Skeletal muscle cell (primary cell): ENCODE data around the gene DYNC2I2.
"Not testable (repeated sequence)": the region's sequence is repeated elsewhere in the genome, so short reads cannot be mapped to it uniquely, and the experiment has no call there.

Experiments used
- DNase-seq: peaks from one replicate; pipeline ENCODE4 v3.0.0-alpha.2; 2010; ENCODE audit warnings: low read depth
- H3K4me3 ChIP-seq: 2 replicates; pipeline ENCODE4 v1.5.1; 2011; ENCODE audit warnings: low read depth, mild to moderate bottlenecking, control low read depth, low read length, moderate library complexity

Gene DYNC2I2

GRCh38 chr9:128688501-128689292 lies 32.0 kb upstream of the DYNC2I2 start, which contains the start of gene SET:
Gene SET (plus strand): TSS chr9:128689222. CDS start chr9:128689583, 361 bp downstream.
- peak within 1 kb of the TSS; percentile 94 for H3K4me3 ChIP-seq

GRCh38 chr9:128687453-128687852 lies 30.8 kb upstream of the DYNC2I2 start:
- no peak overlapping the region for H3K4me3 ChIP-seq

More at GRCh38 chr9:128688501-128689292, 32.0 kb upstream of the DYNC2I2 start, which contains the start of gene SET:
- DNase-seq, result peak; percentile 77

DNA sequence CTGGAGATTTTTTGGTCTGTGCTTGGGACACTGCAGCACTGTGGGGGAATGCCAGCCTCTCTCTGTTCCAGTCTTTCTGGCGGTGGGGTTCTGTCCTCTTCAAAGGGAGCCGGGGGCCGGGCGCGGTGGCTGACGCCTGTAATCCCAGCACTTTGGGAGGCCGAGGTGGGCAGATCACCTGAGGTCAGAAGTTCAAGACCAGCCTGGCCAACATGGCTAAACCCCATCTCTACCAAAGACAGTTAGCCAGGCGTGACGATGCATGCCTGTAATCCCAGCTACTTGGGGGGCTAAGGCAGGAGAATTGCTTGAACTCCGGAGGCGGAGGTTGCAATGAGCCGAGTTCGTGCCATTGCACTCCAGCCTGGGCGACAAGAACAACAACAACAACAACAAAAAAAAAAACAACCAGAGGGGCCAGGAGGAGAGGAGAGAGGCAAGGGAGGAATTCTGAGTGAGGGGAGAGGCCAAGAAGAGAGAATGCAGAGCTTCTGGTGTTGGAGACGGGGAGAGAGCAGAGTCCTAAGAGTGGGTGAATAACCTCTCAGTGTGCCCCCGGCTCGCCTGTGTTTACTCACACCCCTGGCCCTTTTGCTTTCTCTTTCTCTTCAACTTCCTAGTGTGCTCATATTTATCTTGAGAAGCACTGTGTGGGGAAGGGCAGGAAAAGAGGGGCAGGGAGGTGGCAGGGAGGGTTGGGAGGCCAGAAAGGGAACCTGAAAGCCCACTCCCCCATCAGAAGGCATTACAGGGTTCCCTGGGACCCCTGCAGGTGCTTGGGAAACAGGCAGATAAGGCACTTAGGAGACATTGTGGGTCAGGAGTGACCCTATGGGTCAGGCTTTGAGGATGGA lies 29.2 kb upstream of the DYNC2I2 start:
- DNase-seq, result no peak
- H3K4me3 ChIP-seq, result no peak overlapping the region

More at GRCh38 chr9:128687453-128687852, 30.8 kb upstream of the DYNC2I2 start:
- no peak for DNase-seq

DNA sequence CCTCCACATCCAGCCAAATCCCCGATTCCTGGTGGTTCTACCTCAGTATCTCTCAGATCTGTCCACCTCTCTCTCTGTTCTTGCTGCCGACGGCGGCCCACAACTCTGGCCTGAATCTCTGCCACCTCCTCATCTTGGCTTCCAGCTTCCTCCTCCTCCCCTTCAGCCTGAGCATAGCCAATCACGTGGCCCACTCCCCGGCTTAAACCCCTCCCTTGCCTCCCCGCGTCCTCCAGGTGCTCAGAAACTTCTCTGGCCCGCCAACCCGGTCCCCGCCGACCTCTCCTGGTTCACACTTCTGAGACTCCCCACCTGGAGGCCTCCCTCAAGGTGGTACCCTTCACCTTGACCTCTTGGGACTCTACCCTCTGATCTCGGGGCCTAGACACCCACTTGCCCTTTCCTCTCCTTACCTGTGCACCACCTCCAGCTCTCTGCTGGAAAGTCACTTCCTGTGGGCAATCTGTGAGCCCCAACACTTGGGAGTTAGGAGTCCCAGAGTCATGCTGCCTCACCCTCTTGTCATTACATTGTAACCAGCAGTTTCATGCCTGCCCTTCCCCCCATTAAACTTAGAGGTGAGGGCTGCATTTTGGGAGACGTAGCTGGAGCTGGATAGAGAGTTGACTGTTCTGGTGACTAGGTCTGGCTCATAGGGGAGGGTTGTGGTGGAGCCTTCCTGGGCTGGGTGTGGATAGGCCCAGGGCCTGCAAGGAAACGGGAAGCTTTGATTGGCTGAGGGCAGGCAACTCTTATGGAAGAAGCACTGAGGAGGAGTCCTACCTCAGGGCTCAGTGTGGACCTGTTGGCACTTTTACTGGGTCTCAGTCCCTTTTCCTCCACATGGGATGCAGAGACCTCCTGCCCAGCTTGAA lies 27.9 kb upstream of the DYNC2I2 start:
- DNase-seq, result no peak
- peak overlapping the region; percentile 73 for H3K4me3 ChIP-seq

DNA sequence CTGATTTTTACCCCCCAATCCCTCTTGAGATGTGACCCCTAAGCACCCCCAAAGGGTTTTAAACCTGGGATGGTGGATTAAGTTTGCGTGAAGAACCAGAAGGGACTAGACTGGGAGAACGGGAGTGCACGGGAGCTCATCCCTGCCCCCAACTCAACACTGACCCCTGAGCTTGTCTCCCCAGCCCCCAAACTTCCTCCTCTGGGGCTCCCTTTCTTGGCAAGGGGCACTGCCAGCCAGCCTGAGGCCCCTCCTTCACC lies 27.3 kb upstream of the DYNC2I2 start:
- peak overlapping the region; percentile 73 for H3K4me3 ChIP-seq
- no peak for DNase-seq

DNA sequence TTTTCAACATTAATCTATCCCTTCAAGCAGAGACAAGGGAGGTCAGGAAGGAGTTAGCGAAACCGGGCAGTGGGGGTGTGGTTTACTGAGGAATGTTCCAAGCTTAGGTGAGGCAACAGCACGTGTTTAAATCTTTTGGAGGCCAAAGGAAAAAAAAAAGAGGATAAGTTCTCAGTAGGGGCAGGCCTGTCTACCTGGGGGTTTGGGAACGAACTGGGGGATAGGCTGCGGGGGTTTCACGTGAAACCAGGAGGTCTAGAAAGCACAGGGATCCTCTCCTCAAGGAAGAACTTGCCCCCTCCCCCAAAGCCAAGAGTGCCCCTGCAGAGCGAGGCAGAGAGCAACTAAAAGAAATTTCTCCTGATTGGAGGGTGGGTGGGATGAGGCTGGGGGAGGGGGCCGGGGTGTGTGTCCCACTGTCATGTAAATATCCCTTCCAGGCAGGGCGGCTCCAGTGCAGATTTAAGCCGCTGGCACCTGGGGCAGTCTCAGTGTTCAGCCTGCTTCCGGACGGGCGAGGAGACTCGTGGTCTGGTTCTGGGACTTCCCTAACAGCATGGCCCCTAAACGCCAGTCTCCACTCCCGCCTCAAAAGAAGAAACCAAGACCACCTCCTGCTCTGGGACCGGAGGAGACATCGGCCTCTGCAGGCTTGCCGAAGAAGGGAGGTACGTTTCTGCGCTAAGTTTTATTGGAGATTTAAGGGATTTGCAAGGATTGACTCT lies 26.9 kb upstream of the DYNC2I2 start:
- H3K4me3 ChIP-seq, result peak overlapping the region; percentile 73
- no peak for DNase-seq

GRCh38 chr9:128677794-128678193 lies 21.1 kb upstream of the DYNC2I2 start:
- no peak overlapping the region for H3K4me3 ChIP-seq
- DNase-seq, result no peak

GRCh38 chr9:128675382-128675781 lies 18.7 kb upstream of the DYNC2I2 start:
- no peak for DNase-seq

GRCh38 chr9:128669786-128670185 lies 13.1 kb upstream of the DYNC2I2 start:
- no peak overlapping the region for H3K4me3 ChIP-seq
- DNase-seq, result no peak

More at GRCh38 chr9:128675382-128675781, 18.7 kb upstream of the DYNC2I2 start:
- no peak overlapping the region for H3K4me3 ChIP-seq

- not testable (repeated sequence) for H3K4me3 ChIP-seq, DNase-seq
These were observed 9.9 kb upstream of the DYNC2I2 start for GRCh38 chr9:128666481-128666941.

DNA sequence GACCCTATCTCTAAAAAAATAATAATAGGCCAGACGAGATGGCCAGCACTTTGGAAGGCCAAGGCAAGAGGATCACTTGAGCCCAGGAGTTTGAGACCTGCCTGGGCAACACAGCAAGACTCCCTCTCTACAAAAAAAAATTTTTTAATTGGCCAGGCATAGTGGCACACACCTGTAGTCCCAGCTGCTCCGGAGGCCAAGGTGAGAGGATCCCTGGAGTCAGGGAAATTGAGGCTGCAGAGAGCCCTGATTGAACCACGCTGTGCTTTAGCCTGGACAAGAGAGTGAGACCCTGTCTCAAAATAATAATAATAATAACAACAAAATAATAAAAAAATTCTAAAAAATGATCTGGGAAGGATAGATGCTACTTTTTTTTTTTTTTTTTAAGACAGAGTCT lies 1.1 kb upstream of the DYNC2I2 start:
- H3K4me3 ChIP-seq, result no peak overlapping the region
- no peak for DNase-seq

DNA sequence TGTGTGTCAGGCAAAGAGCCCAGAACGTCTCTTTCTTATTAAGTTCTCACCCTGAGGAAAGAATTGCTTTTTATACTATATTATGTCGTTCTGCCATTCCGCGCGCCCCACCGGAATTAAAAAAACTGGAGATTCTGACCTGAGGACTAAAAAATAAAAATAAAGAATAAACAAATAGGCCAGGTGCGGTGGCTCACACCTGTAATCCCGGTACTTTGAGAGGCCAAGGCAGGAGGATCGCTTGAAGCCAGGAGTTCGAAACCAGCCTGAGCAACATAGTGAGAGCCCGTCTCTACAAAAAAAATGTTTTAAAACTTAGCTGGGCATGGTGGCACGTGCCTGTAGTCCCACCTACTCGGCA lies 677 bp upstream of the DYNC2I2 start:
- no peak for DNase-seq
- H3K4me3 ChIP-seq, result no peak overlapping the region

GRCh38 chr9:128654481-128654880 lies 2.2 kb downstream of the DYNC2I2 start:
- DNase-seq, result no peak
- no peak overlapping the region for H3K4me3 ChIP-seq

DNA sequence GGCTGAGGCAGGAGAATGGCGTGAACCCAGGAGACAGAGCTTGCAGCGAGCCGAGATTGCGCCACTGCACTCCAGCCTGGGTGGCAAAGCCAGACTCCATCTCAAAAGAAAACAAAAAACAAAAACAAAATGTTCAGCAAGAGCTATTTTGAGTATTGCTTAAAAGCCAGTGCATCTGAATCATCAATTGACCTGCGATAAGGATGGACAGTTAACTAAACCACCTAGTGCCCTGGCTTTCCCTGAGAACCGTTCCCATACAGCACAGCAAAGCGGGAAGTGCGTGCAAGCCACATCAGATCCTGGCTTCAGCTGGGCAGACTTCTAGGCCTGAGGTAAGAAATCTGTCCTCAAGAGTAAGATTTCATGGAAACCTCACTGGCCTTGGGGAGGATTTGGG lies 2.7 kb downstream of the DYNC2I2 start:
- DNase-seq, result no peak
- H3K4me3 ChIP-seq, result no peak overlapping the region

DNA sequence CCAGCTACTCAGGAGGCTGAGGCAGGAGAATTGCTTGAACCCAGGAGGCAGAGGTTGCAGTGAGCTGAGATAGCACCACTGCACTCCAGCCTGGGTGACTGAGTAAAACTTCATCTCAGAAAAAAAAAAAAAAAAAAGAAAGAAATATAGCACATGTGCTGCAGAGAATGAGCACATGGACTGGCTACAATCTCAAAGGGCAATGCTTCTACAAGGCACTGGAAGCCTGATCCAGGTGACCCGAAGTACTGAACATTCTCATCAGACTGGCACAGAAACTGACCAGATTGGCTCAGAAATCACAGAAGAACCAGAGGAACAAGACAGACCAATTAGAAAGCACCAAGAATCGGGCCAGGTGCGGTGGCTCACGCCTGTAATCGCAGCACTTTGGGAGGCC lies 4.8 kb downstream of the DYNC2I2 start:
- DNase-seq, result no peak
- no peak overlapping the region for H3K4me3 ChIP-seq

GRCh38 chr9:128648206-128648605 lies 8.4 kb downstream of the DYNC2I2 start:
- not testable (repeated sequence) for H3K4me3 ChIP-seq, DNase-seq

DNA sequence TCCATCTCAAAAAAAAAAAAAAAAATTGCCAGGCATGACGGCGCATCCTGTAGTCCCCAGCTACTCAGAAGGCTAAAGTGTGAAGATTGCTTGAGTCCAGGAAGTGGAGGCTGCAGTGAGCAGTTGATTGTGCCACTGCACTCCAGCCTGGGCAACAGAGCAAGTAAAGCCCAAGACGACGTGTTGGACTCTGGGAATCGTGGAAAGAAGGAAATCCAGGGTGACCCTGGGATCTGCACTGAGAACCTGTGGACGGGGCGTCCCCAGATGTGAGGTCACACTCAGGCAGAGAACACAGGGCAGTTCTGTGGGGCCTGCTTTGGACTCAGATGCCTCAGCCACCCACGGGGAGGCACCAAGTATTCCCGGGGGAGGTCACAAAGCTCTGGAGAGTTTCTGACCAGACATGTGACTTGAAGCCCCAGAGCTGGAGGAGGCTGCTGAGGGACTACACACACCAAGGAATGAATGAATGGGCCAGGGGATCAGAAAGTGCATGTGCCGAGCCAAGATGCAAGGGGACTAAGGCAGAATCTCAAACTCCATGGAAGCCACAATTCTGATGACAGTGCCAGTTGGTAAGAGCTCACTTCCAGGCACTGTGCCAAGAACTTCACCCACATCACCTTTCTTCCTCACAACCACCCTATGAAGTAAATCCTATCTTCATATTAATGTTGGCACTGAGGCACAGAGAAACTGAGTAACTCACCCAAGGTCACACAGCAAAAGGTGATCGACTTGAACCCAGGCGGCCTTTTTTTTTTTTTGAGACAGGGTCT lies 12.9 kb downstream of the DYNC2I2 start:
- no peak overlapping the region for H3K4me3 ChIP-seq

GRCh38 chr9:128642675-128643245 lies 13.9 kb downstream of the DYNC2I2 start:
- DNase-seq, result no peak
- H3K4me3 ChIP-seq, result no peak overlapping the region

More for the DNA sequence above, 12.9 kb downstream of the DYNC2I2 start:
- DNase-seq, result no peak
